Esophagus squamous epithelium (tissue), 4 donors: Measurements from ENCODE around the gene CSNK1A1.

Experiments
- POLR2A ChIP-seq, 4 donors: fragments of 450-650 bp; IDR thresholded peaks; one replicate each; pipeline ENCODE4 v1.6.1; 2017; ENCODE audit warnings: antibody characterized with exemption in 4 of 4, mild to moderate bottlenecking in 4 of 4, moderate library complexity in 3 of 4
- TF ChIP-seq, protein P1 (sequence below), 6 experiments: fragments of 450-650 bp in 4 of 6; fragments of 200-600 bp in 2 of 6; sonication (generic) in 2 of 6; IDR thresholded peaks; one replicate each; pipeline ENCODE4 v1.5.1; 2016 to 2019; ENCODE audit warnings: antibody characterized with exemption in 6 of 6, mild to moderate bottlenecking in 4 of 6, moderate library complexity in 4 of 6

DNA sequence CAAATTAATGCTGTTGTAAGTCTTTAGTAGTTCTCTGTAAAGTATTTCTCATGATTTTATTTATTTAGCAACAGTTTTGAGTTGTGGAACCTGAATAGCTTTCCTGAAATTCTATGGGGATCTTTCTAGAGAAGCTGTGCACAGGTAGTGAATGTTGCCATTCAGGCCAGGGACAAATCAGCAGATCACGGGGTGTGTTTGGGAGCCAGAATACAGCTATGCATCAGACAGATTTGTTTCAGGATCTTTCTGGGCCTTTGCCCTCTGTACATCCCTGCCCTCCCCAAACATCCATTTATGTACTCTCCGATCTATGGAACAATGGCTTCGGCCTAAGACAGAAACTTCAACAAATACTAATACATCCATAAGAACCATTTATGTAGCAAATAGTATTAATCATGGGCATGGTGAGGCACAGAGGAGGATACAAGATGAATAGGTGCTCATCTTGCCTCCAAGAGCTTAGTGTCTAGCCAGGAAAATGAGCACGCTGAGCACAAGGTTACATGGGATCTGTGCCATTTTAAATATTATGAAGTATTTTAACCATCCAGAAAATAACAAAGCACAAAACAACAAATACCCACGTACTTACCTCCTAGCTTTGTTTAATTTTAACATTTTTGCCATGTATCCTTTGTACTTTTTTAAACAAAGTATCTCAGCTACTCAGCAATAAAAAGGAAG is 43.1 kb upstream of the CSNK1A1 start:
- TF ChIP-seq, protein P1, sequence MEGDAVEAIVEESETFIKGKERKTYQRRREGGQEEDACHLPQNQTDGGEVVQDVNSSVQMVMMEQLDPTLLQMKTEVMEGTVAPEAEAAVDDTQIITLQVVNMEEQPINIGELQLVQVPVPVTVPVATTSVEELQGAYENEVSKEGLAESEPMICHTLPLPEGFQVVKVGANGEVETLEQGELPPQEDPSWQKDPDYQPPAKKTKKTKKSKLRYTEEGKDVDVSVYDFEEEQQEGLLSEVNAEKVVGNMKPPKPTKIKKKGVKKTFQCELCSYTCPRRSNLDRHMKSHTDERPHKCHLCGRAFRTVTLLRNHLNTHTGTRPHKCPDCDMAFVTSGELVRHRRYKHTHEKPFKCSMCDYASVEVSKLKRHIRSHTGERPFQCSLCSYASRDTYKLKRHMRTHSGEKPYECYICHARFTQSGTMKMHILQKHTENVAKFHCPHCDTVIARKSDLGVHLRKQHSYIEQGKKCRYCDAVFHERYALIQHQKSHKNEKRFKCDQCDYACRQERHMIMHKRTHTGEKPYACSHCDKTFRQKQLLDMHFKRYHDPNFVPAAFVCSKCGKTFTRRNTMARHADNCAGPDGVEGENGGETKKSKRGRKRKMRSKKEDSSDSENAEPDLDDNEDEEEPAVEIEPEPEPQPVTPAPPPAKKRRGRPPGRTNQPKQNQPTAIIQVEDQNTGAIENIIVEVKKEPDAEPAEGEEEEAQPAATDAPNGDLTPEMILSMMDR (IDR thresholded peaks at IDR 0.05) = no peak
- TF ChIP-seq POLR2A (IDR thresholded peaks at IDR 0.05) = no peak
